Measurements from ENCODE around the gene NAV3. TPM values are rescaled to one million over a fixed set of nuclear protein-coding genes. Genes with fewer than 3 reads are reported as not detected.

The NAV3 gene
- total RNA-seq, 1 experiment from 2014 or later = 2.5 TPM

DNA sequence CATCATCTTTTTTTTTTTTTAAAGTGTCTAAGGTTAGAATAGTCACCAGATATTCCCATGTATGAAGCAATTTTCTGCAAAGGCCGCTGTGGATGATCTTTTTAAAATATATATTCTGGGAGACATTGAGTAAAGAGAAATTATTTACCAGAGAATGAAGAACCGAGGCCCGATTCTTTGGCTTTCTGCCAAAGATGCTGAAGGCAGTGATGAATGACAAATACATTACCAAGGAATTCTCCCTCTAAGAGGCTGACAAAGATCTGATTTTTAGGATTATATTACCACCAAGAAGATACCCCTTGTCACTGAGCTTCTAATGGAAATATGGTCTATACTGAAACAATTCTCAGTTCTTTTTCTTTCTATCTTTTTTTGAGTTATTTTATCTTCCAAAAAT is 336.8 kb downstream of the NAV3 start:
- in situ Hi-C loops (cut with HindIII; ENCODE audit: low pct_unique_long_range_greater_than_20kb, low sequenced_read_pairs) (no loop called here), intact Hi-C loops (cut with micrococcal nuclease; ENCODE audit: unreplicated experiment) (no loop called here)
- Histone ChIP-seq H3K4me1 (ENCODE audit: control insufficient read depth, insufficient read depth, low read length) (no peaks in the 10 kb centered on the region), H3K36me3 (ENCODE audit: control insufficient read depth, insufficient read depth, low read length) (no peaks in the 10 kb centered on the region), H3K27me3 (ENCODE audit: control insufficient read depth, insufficient read depth, low read length) (no peaks in the 10 kb centered on the region), H3K9me3 (ENCODE audit: control insufficient read depth, insufficient read depth, low read depth, low read length) (no peaks in the 10 kb centered on the region), H3K4me3 (ENCODE audit: low read depth in 2 of 2, low read length in 2 of 2) (no peak overlapping the region), H3K27ac (ENCODE audit: low read length) (no peak overlapping the region)
- CTCF ChIA-PET = no interaction called here
- POLR2A ChIA-PET = no interaction called here
- DNase-seq (ENCODE audit: low read depth, low spot score) (no peak), ATAC-seq (no peak)
- no peak for TF ChIP-seq TCF7L2 (IDR thresholded peaks at IDR 0.05; ENCODE audit: low read depth, low read length)
- TF ChIP-seq POLR2AphosphoS5 (IDR thresholded peaks at IDR 0.05; ENCODE audit: low read depth, low read length) = no peak
- no peak for TF ChIP-seq SIN3A (IDR thresholded peaks at IDR 0.05; ENCODE audit: borderline replicate concordance, insufficient read depth, low read depth, low read length)
- TF ChIP-seq REST (IDR thresholded peaks at IDR 0.05; ENCODE audit: insufficient read depth in 1 of 2, low read depth in 2 of 2, low read length in 1 of 2) = no peak
- TF ChIP-seq, protein P1, sequence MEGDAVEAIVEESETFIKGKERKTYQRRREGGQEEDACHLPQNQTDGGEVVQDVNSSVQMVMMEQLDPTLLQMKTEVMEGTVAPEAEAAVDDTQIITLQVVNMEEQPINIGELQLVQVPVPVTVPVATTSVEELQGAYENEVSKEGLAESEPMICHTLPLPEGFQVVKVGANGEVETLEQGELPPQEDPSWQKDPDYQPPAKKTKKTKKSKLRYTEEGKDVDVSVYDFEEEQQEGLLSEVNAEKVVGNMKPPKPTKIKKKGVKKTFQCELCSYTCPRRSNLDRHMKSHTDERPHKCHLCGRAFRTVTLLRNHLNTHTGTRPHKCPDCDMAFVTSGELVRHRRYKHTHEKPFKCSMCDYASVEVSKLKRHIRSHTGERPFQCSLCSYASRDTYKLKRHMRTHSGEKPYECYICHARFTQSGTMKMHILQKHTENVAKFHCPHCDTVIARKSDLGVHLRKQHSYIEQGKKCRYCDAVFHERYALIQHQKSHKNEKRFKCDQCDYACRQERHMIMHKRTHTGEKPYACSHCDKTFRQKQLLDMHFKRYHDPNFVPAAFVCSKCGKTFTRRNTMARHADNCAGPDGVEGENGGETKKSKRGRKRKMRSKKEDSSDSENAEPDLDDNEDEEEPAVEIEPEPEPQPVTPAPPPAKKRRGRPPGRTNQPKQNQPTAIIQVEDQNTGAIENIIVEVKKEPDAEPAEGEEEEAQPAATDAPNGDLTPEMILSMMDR (IDR thresholded peaks at IDR 0.05) = no peak
- no TSS peak for BruUV-seq (replicated peaks)

DNA sequence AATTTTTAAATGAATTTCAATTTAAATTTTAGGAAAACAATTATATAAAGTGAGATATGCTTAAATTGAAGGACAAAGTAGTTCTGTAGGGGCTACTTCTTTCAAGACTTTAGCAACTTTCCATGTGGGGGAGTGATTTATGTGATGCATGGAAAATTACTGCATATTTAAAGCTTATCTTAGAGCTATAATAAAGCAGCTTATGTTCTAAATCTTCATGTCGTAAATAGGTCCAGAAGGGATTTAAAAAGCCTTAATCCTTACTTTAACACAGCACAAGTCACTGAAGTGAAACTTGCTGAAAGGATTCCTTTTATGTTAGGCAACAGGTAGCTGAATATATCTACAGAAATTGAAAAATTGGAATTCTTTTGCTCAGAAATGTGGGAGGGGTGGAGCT is 340.4 kb downstream of the NAV3 start:
- Histone ChIP-seq H3K9me3 (ENCODE audit: control insufficient read depth, insufficient read depth, low read depth, low read length) (no peaks in the 10 kb centered on the region), H3K27me3 (ENCODE audit: control insufficient read depth, insufficient read depth, low read length) (no peaks in the 10 kb centered on the region), H3K36me3 (ENCODE audit: control insufficient read depth, insufficient read depth, low read length) (no peaks in the 10 kb centered on the region), H3K4me3 (ENCODE audit: low read depth in 2 of 2, low read length in 2 of 2) (no peak overlapping the region), H3K27ac (ENCODE audit: low read length) (no peak overlapping the region), H3K4me1 (ENCODE audit: control insufficient read depth, insufficient read depth, low read length) (no peaks in the 10 kb centered on the region)
- ChIA-PET CTCF (interaction anchor here (0.6 kb wide), 1 partner anchor 270 kb away, joined by 3 read pairs; no protein-coding TSS in a partner anchor), POLR2A (no interaction called here)
- in situ Hi-C loops (cut with HindIII; ENCODE audit: low pct_unique_long_range_greater_than_20kb, low sequenced_read_pairs) (no loop called here), intact Hi-C loops (cut with micrococcal nuclease; ENCODE audit: unreplicated experiment) (no loop called here)
- TF ChIP-seq TCF7L2 (IDR thresholded peaks at IDR 0.05; ENCODE audit: low read depth, low read length) = no peak
- TF ChIP-seq POLR2AphosphoS5 (IDR thresholded peaks at IDR 0.05; ENCODE audit: low read depth, low read length) = no peak
- TF ChIP-seq, protein P1 (IDR thresholded peaks at IDR 0.05) = no peak
- no peak for TF ChIP-seq REST (IDR thresholded peaks at IDR 0.05; ENCODE audit: insufficient read depth in 1 of 2, low read depth in 2 of 2, low read length in 1 of 2)
- no peak for TF ChIP-seq SIN3A (IDR thresholded peaks at IDR 0.05; ENCODE audit: borderline replicate concordance, insufficient read depth, low read depth, low read length)
- DNase-seq (ENCODE audit: low read depth, low spot score) (no peak), ATAC-seq (no peak)
- BruUV-seq (replicated peaks) = no TSS peak
